Right kidney (tissue), 1 donor: ENCODE data around the gene SPATA32.

ENCODE experiments used
- DNase-seq: peaks from one replicate; pipeline ENCODE4 v3.0.0-alpha.2; 2016

The SPATA32 gene

DNA sequence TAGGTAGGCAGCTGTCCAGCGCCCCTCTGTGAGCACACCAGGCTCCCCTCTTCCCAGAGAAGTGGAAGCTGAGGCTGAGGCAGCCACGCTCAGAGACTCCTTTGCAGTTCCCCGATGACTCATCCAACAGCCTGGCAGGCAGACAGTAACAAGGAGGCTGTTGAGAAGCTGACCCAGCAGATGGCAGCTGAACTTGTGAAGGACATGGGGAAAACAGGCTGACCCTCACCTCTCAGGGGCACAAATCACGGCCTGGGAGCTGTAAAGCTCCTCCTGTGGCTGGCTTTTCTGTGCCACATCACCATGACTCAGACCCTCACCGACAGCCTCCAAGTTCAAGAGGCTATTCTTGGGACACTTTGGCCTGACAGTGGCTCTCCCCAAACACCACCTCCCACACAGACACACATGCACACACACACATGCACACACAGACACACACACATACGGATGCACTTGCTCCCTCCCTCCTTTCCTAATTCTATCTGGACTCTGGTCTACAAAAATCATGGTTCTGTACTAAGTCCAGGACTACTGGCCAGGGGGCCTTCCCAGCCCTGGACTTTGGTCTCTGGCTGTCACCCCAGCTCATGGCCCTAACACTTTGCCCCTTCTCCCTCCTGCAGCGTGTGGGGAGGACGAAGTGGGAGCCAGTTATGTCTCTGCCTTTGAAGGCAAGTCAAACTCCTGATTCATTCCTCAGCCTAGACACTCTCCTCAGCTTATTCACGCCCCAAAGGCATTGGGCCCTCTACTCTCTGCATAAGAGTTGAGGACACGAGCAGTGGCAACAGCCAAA lies 31.7 kb upstream of the SPATA32 start:
- no peak for DNase-seq

DNA sequence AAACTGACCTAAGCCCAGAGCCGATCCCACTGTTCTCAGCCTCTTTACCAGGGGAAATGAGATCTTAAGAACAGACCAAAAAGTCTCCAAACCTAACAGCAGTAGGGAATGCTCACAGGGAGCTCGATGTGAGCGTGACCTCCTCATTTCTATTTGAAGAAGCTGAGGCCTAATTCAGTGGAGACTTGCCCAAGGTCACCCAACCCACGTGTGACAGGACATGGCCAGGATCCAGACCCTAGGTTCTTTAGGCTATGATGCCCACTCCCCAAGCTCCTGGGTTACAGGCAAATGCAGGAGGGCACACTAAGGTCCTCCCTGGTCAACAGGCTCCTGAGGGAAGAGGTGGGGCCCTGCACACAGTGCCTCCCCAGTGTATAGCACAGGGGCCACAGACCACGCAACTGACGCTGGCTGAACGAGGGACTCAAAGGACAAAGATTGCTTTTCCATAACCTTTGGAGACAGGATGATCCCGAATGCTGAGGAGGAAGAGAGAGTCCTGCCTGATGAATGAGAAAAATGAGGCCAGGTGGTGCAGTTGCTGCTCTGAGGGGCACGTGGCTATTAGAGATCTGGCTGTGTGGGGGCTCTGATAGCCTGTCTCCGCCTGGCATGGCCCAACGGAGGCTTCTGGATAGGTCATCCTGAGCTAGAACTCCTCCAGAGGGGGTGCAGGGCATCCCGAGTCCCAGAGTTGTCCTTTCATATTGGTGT lies 31.0 kb upstream of the SPATA32 start:
- DNase-seq = no peak

GRCh38 chr17:45291171-45291805 lies 29.4 kb upstream of the SPATA32 start:
- no peak for DNase-seq

GRCh38 chr17:45290269-45290765 lies 28.4 kb upstream of the SPATA32 start:
- DNase-seq = no peak

- no peak for DNase-seq
Measured at GRCh38 chr17:45289301-45290268, 27.7 kb upstream of the SPATA32 start.

DNA sequence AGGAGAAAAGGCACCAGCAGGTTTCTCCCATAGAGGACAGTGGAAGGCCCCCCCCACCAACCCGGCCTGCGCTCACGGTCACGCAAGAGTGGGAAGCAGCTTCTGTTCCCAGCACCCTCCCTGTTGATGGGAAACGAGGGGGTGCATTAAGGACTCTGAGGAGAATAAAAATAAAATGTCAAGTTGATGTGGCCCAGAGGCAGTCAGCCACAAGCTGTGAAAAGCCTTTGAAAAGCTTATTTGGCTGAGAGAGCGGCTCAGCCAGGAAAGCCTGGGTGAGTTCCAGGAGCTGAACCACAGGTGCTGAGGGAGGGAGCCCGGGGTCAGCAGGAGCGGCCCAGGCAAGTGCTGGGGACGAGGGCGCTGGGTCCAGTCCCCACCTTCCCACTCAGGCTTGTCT lies 26.9 kb upstream of the SPATA32 start:
- no peak for DNase-seq

DNA sequence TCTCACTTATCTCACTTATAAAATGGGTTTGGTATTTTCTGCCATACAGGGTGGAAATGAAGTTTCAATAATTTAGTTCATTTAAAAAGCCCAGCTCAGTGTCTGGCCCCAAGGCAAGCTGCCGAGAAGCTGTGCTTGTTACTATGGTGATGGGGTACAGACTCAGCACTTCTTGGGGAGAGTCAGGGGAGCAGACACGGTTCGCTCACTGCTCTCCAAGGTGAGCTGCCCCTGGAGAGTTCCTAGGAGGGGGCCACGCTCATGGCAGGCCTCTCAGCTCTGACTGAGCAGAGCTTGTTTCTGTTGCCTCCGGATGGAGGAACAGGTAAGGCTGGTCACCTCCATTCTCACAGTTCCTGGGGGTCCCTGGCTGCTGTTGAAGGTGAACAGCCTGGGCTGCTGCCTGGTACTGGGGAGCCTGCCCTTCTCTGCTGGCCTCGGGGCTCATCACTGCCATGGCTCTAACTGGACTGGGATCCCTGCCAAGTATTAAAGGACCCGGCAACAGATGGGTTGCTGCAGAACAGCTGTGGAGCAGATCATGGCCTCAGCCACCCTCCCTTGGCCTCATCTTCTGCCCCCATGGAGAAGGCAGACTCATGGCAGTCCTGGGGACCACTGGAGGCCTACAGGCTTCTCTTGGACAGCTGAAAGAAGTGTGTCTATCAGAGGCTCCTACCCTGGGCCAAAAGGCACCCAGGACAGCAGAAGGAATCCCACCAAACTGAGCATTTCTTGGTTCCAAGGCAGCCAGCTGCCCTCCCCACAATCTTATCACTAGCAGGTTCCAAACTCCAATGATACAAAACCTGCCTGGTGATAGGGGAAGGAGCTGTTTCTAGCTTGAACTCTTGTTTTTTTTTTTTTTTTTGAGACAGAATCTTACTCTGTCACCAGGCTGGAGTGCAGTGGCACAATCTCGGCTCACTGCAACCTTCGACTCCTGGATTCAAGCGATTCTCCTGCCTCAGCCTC lies 25.9 kb upstream of the SPATA32 start:
- DNase-seq = no peak

- DNase-seq = no peak
Measured at GRCh38 chr17:45286286-45286685, 24.4 kb upstream of the SPATA32 start.

DNA sequence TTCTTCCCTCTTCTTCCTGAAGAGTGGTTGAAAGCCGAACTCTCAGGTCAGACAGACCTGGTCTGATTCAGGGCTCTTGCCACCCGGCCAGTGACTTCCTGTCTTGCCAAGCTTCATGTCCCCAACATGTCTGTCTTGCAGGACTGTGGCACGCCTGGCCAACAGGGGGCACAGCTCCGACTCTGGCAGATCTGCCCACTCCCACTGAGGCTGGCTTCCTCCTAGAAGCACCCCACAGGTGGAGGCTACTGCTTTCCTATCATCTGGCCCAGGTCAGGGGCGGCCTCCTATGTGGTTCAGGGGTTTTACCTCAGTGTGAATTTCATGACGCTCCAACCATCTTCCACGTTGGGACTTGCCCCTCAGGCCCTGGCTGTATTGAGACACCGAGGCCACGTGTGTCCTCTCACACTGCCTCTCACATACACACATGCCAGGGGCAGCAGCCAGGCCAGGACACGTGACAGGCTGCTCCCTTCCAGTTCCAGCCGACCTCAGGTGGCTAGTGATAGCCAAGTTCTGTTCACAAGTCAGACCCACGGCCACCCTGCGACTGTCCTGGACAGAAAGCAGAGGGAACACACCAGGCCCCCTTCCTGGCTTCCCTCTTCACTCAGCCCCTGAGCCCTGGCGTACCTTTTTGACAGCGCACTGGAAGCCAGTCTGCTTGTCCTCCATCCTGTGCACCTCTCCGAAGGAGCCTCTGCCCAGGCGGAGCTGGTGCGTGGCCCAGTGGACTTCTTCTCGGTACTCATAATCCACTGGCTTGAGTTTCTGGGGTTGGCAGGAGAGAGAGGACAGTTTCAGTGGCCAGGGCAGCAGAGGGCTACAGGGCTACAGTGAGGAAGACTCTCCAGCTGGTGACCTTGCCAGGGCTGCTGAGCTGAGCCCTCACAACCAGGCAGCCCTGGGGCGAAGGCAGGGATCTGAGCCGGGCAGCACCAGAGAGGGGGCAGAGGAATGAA lies 22.6 kb upstream of the SPATA32 start:
- no peak for DNase-seq

DNA sequence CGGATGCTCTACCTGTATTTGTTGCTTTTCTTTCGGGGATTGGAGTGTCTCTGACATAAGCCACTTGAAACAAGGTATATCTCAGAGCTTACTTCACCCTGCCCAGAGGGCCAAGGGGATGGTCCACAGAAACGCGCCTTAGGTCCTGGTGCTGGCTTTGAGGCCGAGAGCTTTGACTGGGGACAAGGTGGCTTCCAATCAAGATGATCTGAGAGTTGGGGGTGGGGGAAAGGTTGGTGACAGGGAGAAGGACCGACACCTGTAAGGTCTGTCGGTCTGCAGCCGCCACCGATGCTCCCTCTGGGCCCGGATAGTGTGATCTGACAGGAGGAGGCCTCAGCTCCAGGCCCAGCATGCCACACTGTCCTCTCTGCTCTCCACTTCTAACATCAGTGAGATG lies 21.8 kb upstream of the SPATA32 start:
- DNase-seq = no peak

- DNase-seq = no peak
Measured at GRCh38 chr17:45282683-45283644, 21.1 kb upstream of the SPATA32 start.

- DNase-seq = no peak
Measured at GRCh38 chr17:45279898-45280297, 18.0 kb upstream of the SPATA32 start.

DNA sequence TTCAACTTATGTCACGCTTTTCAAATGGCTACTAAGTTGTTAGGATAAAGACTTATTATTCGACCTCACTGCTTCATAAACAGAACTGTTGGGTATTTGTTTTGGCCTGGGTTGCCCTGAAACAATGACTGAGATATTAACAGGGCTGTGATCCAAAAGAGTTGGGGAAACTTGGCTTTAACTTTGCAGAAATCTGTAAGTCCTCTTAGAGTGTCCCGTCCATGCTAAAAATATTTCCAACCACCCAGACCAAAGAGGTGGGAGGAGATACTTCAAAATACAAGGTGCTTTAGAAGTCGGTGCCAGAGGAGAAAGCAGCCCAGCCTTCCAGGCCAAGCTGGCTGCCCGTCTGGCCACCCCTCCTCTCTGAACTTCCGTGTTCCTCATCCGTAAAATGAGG lies 16.1 kb upstream of the SPATA32 start:
- no peak for DNase-seq

- peak; percentile 49 for DNase-seq
Measured at GRCh38 chr17:45277216-45277849, 15.4 kb upstream of the SPATA32 start.

GRCh38 chr17:45276031-45276430 lies 14.1 kb upstream of the SPATA32 start:
- no peak for DNase-seq

- DNase-seq = no peak
Measured at GRCh38 chr17:45274033-45274432, 12.1 kb upstream of the SPATA32 start.

DNA sequence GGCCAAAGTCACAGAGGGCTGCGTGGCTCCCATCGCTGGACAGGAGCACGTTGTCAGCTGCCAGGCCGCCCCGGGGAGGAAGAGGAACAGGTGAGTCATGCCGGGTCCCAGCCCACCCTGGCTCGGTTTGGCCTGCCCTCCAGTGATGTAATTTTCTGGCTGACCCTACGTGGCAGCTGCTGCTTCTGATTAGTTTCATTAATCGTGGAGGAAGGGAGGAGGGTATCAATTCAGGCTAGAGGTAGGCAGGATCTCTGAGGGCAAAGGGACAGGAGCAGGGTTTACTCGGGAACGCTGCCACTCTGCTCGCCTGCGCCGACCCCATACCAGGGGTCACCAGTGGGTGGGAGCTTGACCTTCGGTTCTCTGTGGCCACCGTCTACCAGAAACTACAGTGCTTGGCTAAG lies 11.7 kb upstream of the SPATA32 start:
- no peak for DNase-seq

- no peak for DNase-seq
Measured at GRCh38 chr17:45271603-45272002, 9.7 kb upstream of the SPATA32 start.
